RWPE2 (cell line): ENCODE measurements around the gene ALDOA.
A peak's percentile ranks its signal among the peaks of the same experiment; 100 is the strongest.

Experiments
- ATAC-seq: fragments of 200-7000 bp; cut with Tn5 transposase; 3 replicates; pipeline ENCODE4 v1.9.1; 2021; ENCODE audit warnings: low read depth
- DNase-seq: peaks from one replicate; pipeline ENCODE4 v3.0.0-alpha.2; 2020; ENCODE audit warnings: low spot score
- H3K27ac ChIP-seq: fragments of 450-650 bp; 2 replicates; pipeline ENCODE4 v1.5.1; 2017; ENCODE audit warnings: mild to moderate bottlenecking; ENCODE audit not compliant: poor library complexity, severe bottlenecking
- H3K27me3 ChIP-seq: fragments of 250-450 bp; sonication (Bioruptor Pico); 2 replicates; pipeline ENCODE4 v1.5.1; 2021; ENCODE audit warnings: mild to moderate bottlenecking, moderate library complexity; ENCODE audit not compliant: insufficient read depth, poor library complexity, severe bottlenecking
- H3K36me3 ChIP-seq: fragments of 250-450 bp; sonication (Bioruptor Pico); 2 replicates; pipeline ENCODE4 v1.5.1; 2020; ENCODE audit warnings: low read depth, mild to moderate bottlenecking, moderate library complexity
- H3K4me1 ChIP-seq: fragments of 250-450 bp; sonication (Bioruptor Pico); 2 replicates; pipeline ENCODE4 v1.5.1; 2021; ENCODE audit warnings: mild to moderate bottlenecking, moderate library complexity; ENCODE audit not compliant: insufficient read depth, poor library complexity, severe bottlenecking
- H3K4me3 ChIP-seq: fragments of 250-450 bp; sonication (Bioruptor Pico); 2 replicates; pipeline ENCODE4 v1.5.1; 2021; ENCODE audit warnings: mild to moderate bottlenecking, moderate library complexity; ENCODE audit not compliant: severe bottlenecking
- H3K9me3 ChIP-seq: fragments of 250-450 bp; sonication (Bioruptor Pico); 2 replicates; pipeline ENCODE4 v1.5.1; 2021; ENCODE audit warnings: mild to moderate bottlenecking, moderate library complexity; ENCODE audit not compliant: severe bottlenecking
- CTCF ChIP-seq: fragments of 450-650 bp; IDR thresholded peaks from one replicate; pipeline ENCODE4 v1.5.1; 2017; ENCODE audit warnings: mild to moderate bottlenecking, moderate library complexity; ENCODE audit not compliant: poor library complexity, severe bottlenecking

Gene ALDOA

DNA sequence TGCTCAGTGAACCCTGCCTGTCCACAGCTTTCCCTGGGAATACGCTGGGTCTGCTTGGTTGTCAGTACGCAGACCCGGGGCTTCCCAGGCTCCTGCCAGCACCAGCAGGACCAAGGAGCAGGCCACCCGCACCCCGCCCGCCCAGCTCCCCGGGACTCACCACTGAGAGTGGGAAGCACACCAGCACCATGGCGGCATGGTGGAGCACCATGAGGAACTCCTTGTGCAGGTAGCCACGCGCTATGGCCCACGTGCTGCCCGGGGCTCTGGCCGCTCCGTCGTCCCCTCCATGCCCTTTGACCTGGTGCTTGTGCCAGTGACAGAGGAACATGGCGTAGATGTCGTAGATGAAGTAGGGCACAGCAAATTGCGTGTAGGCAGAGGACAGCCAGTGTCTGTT, 39.1 kb upstream of the ALDOA start:
- Histone ChIP-seq H3K4me3 (no peak overlapping the region), H3K9me3 (no peaks in the 10 kb centered on the region), H3K27me3 (peaks cover 6% of the 10 kb centered on the region), H3K36me3 (no peaks in the 10 kb centered on the region), H3K27ac (no peak overlapping the region), H3K4me1 (no peaks in the 10 kb centered on the region)
- DNase-seq = no peak
- TF ChIP-seq CTCF = no peak
- no peak for ATAC-seq

DNA sequence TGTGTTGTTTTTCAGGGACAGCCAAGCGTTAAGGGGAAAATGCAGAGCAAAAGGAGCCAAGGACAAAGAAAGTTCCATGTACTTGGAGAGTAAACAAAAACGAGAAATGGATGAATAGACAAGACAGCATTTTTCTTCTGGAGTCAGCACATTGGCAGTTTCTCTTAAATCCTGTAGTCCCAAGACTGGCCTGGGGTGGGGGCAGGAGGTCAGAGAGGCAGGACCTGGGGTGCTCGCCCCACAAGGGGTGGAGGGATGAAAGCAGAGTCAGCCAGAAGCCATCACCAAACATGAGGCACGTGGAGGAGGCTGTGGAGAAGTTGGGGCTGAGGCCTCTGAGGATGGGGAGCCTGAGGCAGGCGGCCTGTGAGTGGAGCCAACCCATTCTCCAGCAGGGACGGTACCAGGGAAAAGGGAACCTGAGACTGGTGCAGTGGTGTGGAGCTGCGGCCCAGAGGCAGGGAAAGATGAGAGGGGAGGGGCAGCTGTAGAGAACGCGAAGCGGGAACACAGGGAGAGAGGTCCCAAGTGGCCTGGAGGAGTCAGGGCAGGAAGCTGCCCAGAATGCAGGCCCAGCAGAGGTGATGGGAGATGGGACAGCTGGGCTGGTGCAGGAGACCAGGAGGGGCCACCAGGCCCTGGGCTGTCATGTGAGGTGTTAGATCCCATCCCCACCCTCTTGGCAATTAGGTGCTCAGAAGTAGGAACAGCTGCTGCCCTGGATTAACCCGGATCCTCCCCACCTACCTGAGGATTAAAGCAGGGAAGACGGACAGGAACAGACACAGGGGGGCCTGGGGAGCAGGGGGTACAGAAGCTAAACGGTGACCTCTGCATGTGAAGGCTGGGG, 37.7 kb upstream of the ALDOA start:
- Histone ChIP-seq H3K27me3 (peaks cover 8% of the 10 kb centered on the region), H3K27ac (no peak overlapping the region), H3K36me3 (no peaks in the 10 kb centered on the region), H3K4me3 (no peak overlapping the region), H3K9me3 (no peaks in the 10 kb centered on the region), H3K4me1 (no peaks in the 10 kb centered on the region)
- no peak for TF ChIP-seq CTCF
- ATAC-seq (no peak), DNase-seq (no peak)

GRCh38 chr16:30028438-30029076, 37.0 kb upstream of the ALDOA start:
- Histone ChIP-seq H3K36me3 (no peaks in the 10 kb centered on the region), H3K27me3 (peaks cover 8% of the 10 kb centered on the region), H3K27ac (no peak overlapping the region), H3K4me3 (no peak overlapping the region), H3K9me3 (no peaks in the 10 kb centered on the region), H3K4me1 (no peaks in the 10 kb centered on the region)
- DNase-seq = no peak
- ATAC-seq = peak; percentile 36; the same call in 2 of the 3 replicates
- TF ChIP-seq CTCF = no peak

GRCh38 chr16:30030011-30030685, 35.4 kb upstream of the ALDOA start:
- ATAC-seq (no peak), DNase-seq (no peak)
- Histone ChIP-seq H3K36me3 (no peaks in the 10 kb centered on the region), H3K4me1 (no peaks in the 10 kb centered on the region), H3K27me3 (peaks cover 8% of the 10 kb centered on the region), H3K4me3 (no peak overlapping the region), H3K27ac (no peak overlapping the region), H3K9me3 (no peaks in the 10 kb centered on the region)
- TF ChIP-seq CTCF = no peak
